Trophoblast cell (in vitro differentiated cells and primary cell): ENCODE measurements around the gene TYW1B.
"Not testable (repeated sequence)": the region's sequence is repeated elsewhere in the genome, so short reads cannot be mapped to it uniquely, and the experiment has no call there.

Source experiments
- DNase-seq, 2 donors: peaks; one replicate each; pipeline ENCODE4 v3.0.0-alpha.2; 2016
- H2AFZ ChIP-seq: 2 replicates; pipeline ENCODE4 v1.6.1; 2013; ENCODE audit warnings: low read length, moderate library complexity, mild to moderate bottlenecking; ENCODE audit not compliant: insufficient read depth, poor library complexity
- H2AK5ac ChIP-seq: 2 replicates; pipeline ENCODE4 v1.6.1; 2013; ENCODE audit warnings: mild to moderate bottlenecking, low read length
- H2BK120ac ChIP-seq: 2 replicates; pipeline ENCODE4 v1.6.1; 2013; ENCODE audit warnings: low read length, mild to moderate bottlenecking, moderate library complexity; ENCODE audit not compliant: insufficient read depth, poor library complexity
- H2BK12ac ChIP-seq: 2 replicates; pipeline ENCODE4 v1.6.1; 2013; ENCODE audit warnings: mild to moderate bottlenecking, low read length, moderate library complexity
- H2BK5ac ChIP-seq: 2 replicates; pipeline ENCODE4 v1.6.1; 2013; ENCODE audit warnings: low read length, low read depth, moderate library complexity, mild to moderate bottlenecking; ENCODE audit not compliant: poor library complexity
- H3K14ac ChIP-seq: 2 replicates; pipeline ENCODE4 v1.6.1; 2013; ENCODE audit warnings: mild to moderate bottlenecking, low read length
- H3K18ac ChIP-seq: 2 replicates; pipeline ENCODE4 v1.6.1; 2013; ENCODE audit warnings: mild to moderate bottlenecking, low read length
- H3K23ac ChIP-seq: 2 replicates; pipeline ENCODE4 v1.6.1; 2013; ENCODE audit warnings: low read length
- H3K27ac ChIP-seq: 2 replicates; pipeline ENCODE4 v1.5.1; 2013; ENCODE audit warnings: low read depth, mild to moderate bottlenecking, inconsistent platforms, low read length, moderate library complexity
- H3K27me3 ChIP-seq: 2 replicates; pipeline ENCODE4 v1.6.1; 2013; ENCODE audit warnings: inconsistent platforms, mild to moderate bottlenecking, low read length, moderate library complexity; ENCODE audit not compliant: insufficient read depth
- H3K36me3 ChIP-seq, 2 experiments: 1 replicate in 1 of 2; 2 replicates in 1 of 2; pipeline ENCODE4 v1.6.1; 2013; ENCODE audit warnings: low read length in 2 of 2, mild to moderate bottlenecking in 2 of 2, moderate library complexity in 1 of 2; ENCODE audit not compliant: insufficient read depth in 2 of 2, control insufficient read depth in 1 of 2
- H3K4ac ChIP-seq: 2 replicates; pipeline ENCODE4 v1.6.1; 2013; ENCODE audit warnings: low read depth, mild to moderate bottlenecking, low read length, moderate library complexity
- H3K4me1 ChIP-seq, 2 experiments: 1 replicate in 1 of 2; 2 replicates in 1 of 2; pipeline ENCODE4 v1.6.1; 2013; ENCODE audit warnings: low read length in 2 of 2, mild to moderate bottlenecking in 2 of 2, moderate library complexity in 1 of 2; ENCODE audit not compliant: insufficient read depth in 2 of 2, control insufficient read depth in 1 of 2
- H3K4me2 ChIP-seq: 2 replicates; pipeline ENCODE4 v1.6.1; 2013; ENCODE audit warnings: inconsistent platforms, mild to moderate bottlenecking, low read length, moderate library complexity
- H3K4me3 ChIP-seq: 2 replicates; pipeline ENCODE4 v1.5.1; 2013; ENCODE audit warnings: mild to moderate bottlenecking, low read depth, low read length, inconsistent platforms
- H3K79me1 ChIP-seq: one replicate; pipeline ENCODE4 v1.6.1; 2013; ENCODE audit warnings: low read length
- H3K79me2 ChIP-seq: 2 replicates; pipeline ENCODE4 v1.6.1; 2013; ENCODE audit warnings: low read length, mild to moderate bottlenecking; ENCODE audit not compliant: control insufficient read depth, insufficient read depth, poor library complexity
- H3K9ac ChIP-seq: 2 replicates; pipeline ENCODE4 v1.6.1; 2013; ENCODE audit warnings: mild to moderate bottlenecking, low read length
- H3K9me3 ChIP-seq: 2 replicates; pipeline ENCODE4 v1.6.1; 2013; ENCODE audit warnings: low read depth, mild to moderate bottlenecking, control low read depth, inconsistent platforms, low read length; ENCODE audit not compliant: insufficient read depth
- H4K12ac ChIP-seq: 2 replicates; pipeline ENCODE4 v1.6.1; 2013; ENCODE audit warnings: low read depth, mild to moderate bottlenecking, low read length, moderate library complexity
- H4K8ac ChIP-seq: 2 replicates; pipeline ENCODE4 v1.6.1; 2013; ENCODE audit warnings: low read depth, mild to moderate bottlenecking, low read length, moderate library complexity
- H4K91ac ChIP-seq: one replicate; pipeline ENCODE4 v1.6.1; 2013; ENCODE audit warnings: low read depth, mild to moderate bottlenecking, low read length, moderate library complexity
- WGBS: extraction: QIAGEN DNeasy Blood & Tissue Kit; methylation state at CpG from one replicate; pipeline ENCODE4 v1.1.7; 2013; ENCODE audit warnings: missing lambda C conversion rate; ENCODE audit not compliant: insufficient read length, insufficient coverage; ENCODE audit errors: extremely low coverage; 5-methylcytosine and 5-hydroxymethylcytosine counted together

TYW1B gene

GRCh38 chr7:72539702-72540101 is 288.3 kb downstream of the TYW1B start:
- H2BK120ac ChIP-seq, result no peak overlapping the region
- no peaks in the 10 kb centered on the region for H3K36me3 ChIP-seq
- H2AFZ ChIP-seq, result no peak overlapping the region
- H3K4me3 ChIP-seq, result no peak overlapping the region
- H4K91ac ChIP-seq, result no peak overlapping the region
- WGBS, result no CpG with 5 or more reads among the region's 7 CpGs
- no peaks in the 10 kb centered on the region for H3K79me2 ChIP-seq
- no peak overlapping the region for H3K14ac ChIP-seq
- no peak overlapping the region for H3K23ac ChIP-seq
- no peak for DNase-seq
- no peak overlapping the region for H3K27ac ChIP-seq
- H3K27me3 ChIP-seq, result no peaks in the 10 kb centered on the region
- H3K9ac ChIP-seq, result no peak overlapping the region
- no peak overlapping the region for H4K8ac ChIP-seq
- peaks cover 3 to 4% of the 10 kb centered on the region in 2 experiments for H3K4me1 ChIP-seq
- no peak overlapping the region for H4K12ac ChIP-seq
- no peaks in the 10 kb centered on the region for H3K79me1 ChIP-seq
- no peak overlapping the region for H3K18ac ChIP-seq
- no peak overlapping the region for H3K4ac ChIP-seq
- H3K4me2 ChIP-seq, result no peak overlapping the region
- H2BK12ac ChIP-seq, result no peak overlapping the region
- no peak overlapping the region for H2BK5ac ChIP-seq
- H2AK5ac ChIP-seq, result no peak overlapping the region
- H3K9me3 ChIP-seq, result no peaks in the 10 kb centered on the region

GRCh38 chr7:72538856-72539255 is 289.1 kb downstream of the TYW1B start:
- Histone ChIP-seq H3K9ac (no peak overlapping the region), H3K4me3 (no peak overlapping the region), H3K4me2 (no peak overlapping the region), H3K4me1 (peaks cover 3 to 4% of the 10 kb centered on the region in 2 experiments), H3K4ac (no peak overlapping the region), H4K12ac (no peak overlapping the region), H3K23ac (no peak overlapping the region), H3K36me3 (no peaks in the 10 kb centered on the region), H3K18ac (no peak overlapping the region), H3K79me2 (no peaks in the 10 kb centered on the region), H4K91ac (no peak overlapping the region), H3K27me3 (no peaks in the 10 kb centered on the region), H4K8ac (no peak overlapping the region), H2AK5ac (no peak overlapping the region), H3K27ac (no peak overlapping the region), H2BK12ac (no peak overlapping the region), H3K14ac (no peak overlapping the region), H2BK5ac (no peak overlapping the region), H3K79me1 (no peaks in the 10 kb centered on the region), H3K9me3 (no peaks in the 10 kb centered on the region), H2AFZ (no peak overlapping the region), H2BK120ac (no peak overlapping the region)
- WGBS, result no CpG with 5 or more reads among the region's 4 CpGs
- no peak for DNase-seq

GRCh38 chr7:72538147-72538546 is 289.9 kb downstream of the TYW1B start:
- H3K27ac ChIP-seq, result no peak overlapping the region
- no peak overlapping the region for H4K91ac ChIP-seq
- H3K14ac ChIP-seq, result no peak overlapping the region
- DNase-seq, result no peak
- H3K23ac ChIP-seq, result no peak overlapping the region
- no peak overlapping the region for H2BK5ac ChIP-seq
- H3K27me3 ChIP-seq, result no peaks in the 10 kb centered on the region
- no peaks in the 10 kb centered on the region for H3K79me1 ChIP-seq
- H3K9ac ChIP-seq, result no peak overlapping the region
- H2BK12ac ChIP-seq, result no peak overlapping the region
- H2BK120ac ChIP-seq, result no peak overlapping the region
- H3K4me3 ChIP-seq, result no peak overlapping the region
- H2AK5ac ChIP-seq, result no peak overlapping the region
- WGBS, result no CpG with 5 or more reads among the region's 10 CpGs
- H2AFZ ChIP-seq, result no peak overlapping the region
- no peaks in the 10 kb centered on the region for H3K79me2 ChIP-seq
- H4K12ac ChIP-seq, result no peak overlapping the region
- no peak overlapping the region for H3K4me2 ChIP-seq
- no peaks in the 10 kb centered on the region for H3K9me3 ChIP-seq
- no peaks in the 10 kb centered on the region for H3K36me3 ChIP-seq
- H3K4me1 ChIP-seq, result peaks cover 3 to 4% of the 10 kb centered on the region in 2 experiments
- no peak overlapping the region for H3K18ac ChIP-seq
- H3K4ac ChIP-seq, result no peak overlapping the region
- H4K8ac ChIP-seq, result no peak overlapping the region

GRCh38 chr7:72536038-72536437 is 292.0 kb downstream of the TYW1B start:
- H2BK12ac ChIP-seq, H3K27me3 ChIP-seq, H2BK120ac ChIP-seq, H3K14ac ChIP-seq, H3K9ac ChIP-seq, H3K79me2 ChIP-seq, H3K4me3 ChIP-seq, H3K4me1 ChIP-seq, H4K91ac ChIP-seq, H2BK5ac ChIP-seq, H3K23ac ChIP-seq, H4K8ac ChIP-seq, H2AFZ ChIP-seq, H3K27ac ChIP-seq, H3K18ac ChIP-seq, H4K12ac ChIP-seq, H3K4me2 ChIP-seq, H2AK5ac ChIP-seq, H3K36me3 ChIP-seq, H3K79me1 ChIP-seq, H3K4ac ChIP-seq, H3K9me3 ChIP-seq: not testable (repeated sequence)
- whole genome bisulfite sequencing, result no CpG with 5 or more reads among the region's 2 CpGs
- peak; percentile 22 to 58 for DNase-seq
